Stimulated activated memory B cell treated with anti-CD40 and anti-IgM and Interleukin-4, amounts not matched to agents 10 μg/mL and 1 μg/mL and 100 μg/mL, for 72 hours (primary cell): Measurements from ENCODE around the gene INTS13.

ENCODE experiments used
- ATAC-seq: fragments of 150-1000 bp; cut with Tn5 transposase; 2 replicates; pipeline ENCODE4 v1.10.0; 2021
- H3K27ac Mint-ChIP-seq: one replicate; pipeline ENCODE4 v1.8.0; 2022; ENCODE audit warnings: mild to moderate bottlenecking, mixed read lengths
- H3K27me3 Mint-ChIP-seq: one replicate; pipeline ENCODE4 v1.8.0; 2022; ENCODE audit warnings: mixed read lengths
- H3K36me3 Mint-ChIP-seq: one replicate; pipeline ENCODE4 v1.8.0; 2022; ENCODE audit warnings: mixed read lengths
- H3K4me1 Mint-ChIP-seq: one replicate; pipeline ENCODE4 v1.8.0; 2022; ENCODE audit warnings: mixed read lengths
- H3K4me3 Mint-ChIP-seq: one replicate; pipeline ENCODE4 v1.8.0; 2022; ENCODE audit warnings: mild to moderate bottlenecking, moderate library complexity, mixed read lengths
- H3K9me3 Mint-ChIP-seq: one replicate; pipeline ENCODE4 v1.8.0; 2022; ENCODE audit warnings: mixed read lengths

Gene INTS13

DNA sequence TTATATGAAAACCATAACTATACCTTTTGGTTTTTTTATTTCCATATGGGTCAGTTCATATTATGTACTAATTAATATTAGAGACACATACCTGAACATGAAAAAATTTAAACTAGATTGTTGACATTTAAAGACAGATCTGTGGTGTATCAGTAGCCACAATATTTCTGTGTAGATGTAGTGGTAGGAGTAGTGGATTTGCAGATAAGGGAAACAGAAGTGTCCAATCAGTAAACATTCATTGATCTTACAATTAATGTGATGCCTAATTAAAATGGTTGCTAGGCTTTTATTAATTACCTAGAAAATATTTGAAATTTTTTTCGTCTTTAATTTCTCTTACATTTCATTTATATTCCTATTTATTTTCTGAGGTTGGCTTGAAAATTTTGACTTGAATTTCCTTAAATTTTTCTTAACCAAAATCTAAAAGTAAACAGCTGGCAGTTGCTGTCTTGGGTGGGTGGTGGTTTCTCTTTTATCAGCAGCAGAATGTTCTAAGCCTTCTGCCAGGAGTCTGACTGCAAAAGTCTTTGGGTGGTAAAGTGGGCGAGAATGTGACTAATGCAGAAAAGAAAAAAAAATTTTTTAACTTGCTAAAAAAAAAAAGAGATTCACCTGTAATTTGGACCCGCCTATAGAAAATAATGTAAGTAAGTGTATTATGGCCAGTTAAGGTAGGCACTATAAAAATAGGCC is 2.9 kb upstream of the INTS13 start:
- ATAC-seq, result no peak

DNA sequence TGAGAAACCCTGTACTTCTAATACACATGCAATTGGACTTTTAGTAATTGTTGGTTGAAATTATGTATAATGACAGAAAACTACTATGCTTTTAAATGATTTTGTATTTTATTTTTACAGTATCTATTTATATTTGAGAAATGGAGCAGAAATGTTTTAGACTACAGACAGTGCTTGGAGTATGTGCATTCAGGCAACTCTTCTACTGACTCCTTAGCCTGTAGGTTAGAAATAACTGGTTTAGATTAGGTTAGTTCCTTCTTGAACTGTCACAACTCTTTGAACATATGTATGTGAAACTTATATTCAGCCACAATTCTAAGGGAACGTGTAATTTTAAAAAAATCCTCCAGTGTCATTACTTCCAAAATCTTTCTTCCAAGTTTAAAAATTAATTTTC is 2.2 kb upstream of the INTS13 start:
- Mint-ChIP-seq H3K9me3 (no peaks in the 10 kb centered on the region), H3K36me3 (peaks cover 10% of the 10 kb centered on the region), H3K4me3 (peak overlapping the region; percentile 12), H3K27ac (peak overlapping the region; percentile 96), H3K4me1 (peaks cover 75% of the 10 kb centered on the region), H3K27me3 (no peaks in the 10 kb centered on the region)
- no peak for ATAC-seq

More for the DNA sequence above, 2.9 kb upstream of the INTS13 start:
- Mint-ChIP-seq H3K4me3 (peak overlapping the region; percentile 53), H3K27ac (peak overlapping the region; percentile 55), H3K4me1 (peaks cover 68% of the 10 kb centered on the region), H3K27me3 (no peaks in the 10 kb centered on the region), H3K9me3 (no peaks in the 10 kb centered on the region), H3K36me3 (peaks cover 14% of the 10 kb centered on the region)

DNA sequence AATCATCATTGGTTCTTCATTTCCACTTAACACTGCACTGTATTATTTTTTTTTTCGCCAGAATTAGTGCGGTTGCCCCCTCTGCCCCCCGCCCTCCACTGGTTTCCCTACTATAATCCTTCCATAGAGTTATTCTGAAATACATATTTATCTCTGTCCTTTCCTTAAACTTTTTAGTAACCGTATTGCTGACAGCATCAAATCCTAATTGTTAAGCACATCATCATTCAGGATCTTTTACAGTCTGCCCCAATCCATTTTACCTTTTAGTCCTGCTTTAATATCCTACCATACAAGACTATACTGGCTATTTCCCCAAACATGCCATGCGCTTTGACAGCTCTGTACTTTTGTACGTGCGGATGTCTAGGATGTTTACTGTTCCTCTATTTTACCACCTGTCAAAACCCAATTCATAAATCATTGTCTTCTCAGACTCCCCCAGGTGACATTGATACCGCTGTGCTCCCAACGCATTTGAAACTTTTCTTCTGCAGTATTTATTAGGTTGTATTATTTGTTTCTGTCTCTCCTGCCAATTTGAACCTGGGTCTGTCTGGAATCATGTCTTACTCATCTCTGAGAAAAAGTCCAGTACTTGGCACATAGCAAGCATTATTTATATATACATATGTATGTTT is 1.5 kb upstream of the INTS13 start:
- peak overlapping the region; percentile 96 for H3K27ac Mint-ChIP-seq
- H3K9me3 Mint-ChIP-seq, result no peaks in the 10 kb centered on the region
- peak overlapping the region; percentile 94 for H3K4me3 Mint-ChIP-seq
- peaks cover 82% of the 10 kb centered on the region for H3K4me1 Mint-ChIP-seq
- peaks cover 14% of the 10 kb centered on the region for H3K36me3 Mint-ChIP-seq
- H3K27me3 Mint-ChIP-seq, result no peaks in the 10 kb centered on the region
- ATAC-seq, result no peak

DNA sequence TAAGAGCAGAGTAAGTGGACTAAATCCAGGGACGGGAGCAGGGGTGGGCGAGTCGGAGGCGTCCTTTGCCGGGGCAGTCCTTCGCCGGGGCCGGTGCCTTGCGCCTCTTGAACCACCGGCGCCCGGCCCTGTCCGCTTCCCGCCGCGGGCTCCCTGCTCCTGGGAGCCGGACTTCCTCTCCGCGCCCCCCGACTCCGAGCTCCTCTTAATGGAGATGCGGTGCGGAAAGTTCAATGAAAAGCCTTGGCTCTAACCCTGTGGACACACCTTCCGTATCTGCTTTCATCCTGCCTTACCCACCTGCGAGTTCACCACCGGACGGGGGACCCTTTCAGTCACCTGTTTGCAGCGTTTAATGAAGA is 901 bp upstream of the INTS13 start:
- peaks cover 14% of the 10 kb centered on the region for H3K36me3 Mint-ChIP-seq

DNA sequence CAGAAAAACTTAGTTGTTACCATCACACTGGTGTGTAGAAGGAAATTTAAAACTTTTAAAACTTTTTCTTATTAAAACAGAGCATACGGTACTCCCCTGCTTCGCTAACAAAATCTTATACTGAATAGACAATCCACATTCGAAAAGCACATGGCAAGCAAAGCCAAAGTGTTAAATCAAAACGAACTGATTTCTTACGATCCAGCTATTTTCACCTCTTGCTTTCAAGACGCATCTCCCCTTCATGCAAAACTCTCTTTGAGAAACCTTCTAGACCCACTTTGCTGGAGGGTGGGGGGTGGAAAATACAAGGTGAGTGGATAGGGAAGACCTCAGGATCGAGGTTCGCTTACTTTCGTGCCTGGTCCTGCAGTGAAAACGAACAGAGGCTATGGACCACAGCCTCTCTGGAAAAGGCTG is 328 bp downstream of the INTS13 start:
- Mint-ChIP-seq H3K9me3 (no peaks in the 10 kb centered on the region), H3K27ac (peak overlapping the region; percentile 96), H3K36me3 (peaks cover 24% of the 10 kb centered on the region), H3K4me3 (peak overlapping the region; percentile 94), H3K4me1 (peaks cover 81% of the 10 kb centered on the region), H3K27me3 (no peaks in the 10 kb centered on the region)
- no peak for ATAC-seq

More for the DNA sequence above, 901 bp upstream of the INTS13 start:
- no peaks in the 10 kb centered on the region for H3K9me3 Mint-ChIP-seq
- H3K27me3 Mint-ChIP-seq, result no peaks in the 10 kb centered on the region
- H3K4me1 Mint-ChIP-seq, result peaks cover 81% of the 10 kb centered on the region
- peak; percentile 0 for ATAC-seq
- peak overlapping the region; percentile 94 for H3K4me3 Mint-ChIP-seq
- peak overlapping the region; percentile 96 for H3K27ac Mint-ChIP-seq

DNA sequence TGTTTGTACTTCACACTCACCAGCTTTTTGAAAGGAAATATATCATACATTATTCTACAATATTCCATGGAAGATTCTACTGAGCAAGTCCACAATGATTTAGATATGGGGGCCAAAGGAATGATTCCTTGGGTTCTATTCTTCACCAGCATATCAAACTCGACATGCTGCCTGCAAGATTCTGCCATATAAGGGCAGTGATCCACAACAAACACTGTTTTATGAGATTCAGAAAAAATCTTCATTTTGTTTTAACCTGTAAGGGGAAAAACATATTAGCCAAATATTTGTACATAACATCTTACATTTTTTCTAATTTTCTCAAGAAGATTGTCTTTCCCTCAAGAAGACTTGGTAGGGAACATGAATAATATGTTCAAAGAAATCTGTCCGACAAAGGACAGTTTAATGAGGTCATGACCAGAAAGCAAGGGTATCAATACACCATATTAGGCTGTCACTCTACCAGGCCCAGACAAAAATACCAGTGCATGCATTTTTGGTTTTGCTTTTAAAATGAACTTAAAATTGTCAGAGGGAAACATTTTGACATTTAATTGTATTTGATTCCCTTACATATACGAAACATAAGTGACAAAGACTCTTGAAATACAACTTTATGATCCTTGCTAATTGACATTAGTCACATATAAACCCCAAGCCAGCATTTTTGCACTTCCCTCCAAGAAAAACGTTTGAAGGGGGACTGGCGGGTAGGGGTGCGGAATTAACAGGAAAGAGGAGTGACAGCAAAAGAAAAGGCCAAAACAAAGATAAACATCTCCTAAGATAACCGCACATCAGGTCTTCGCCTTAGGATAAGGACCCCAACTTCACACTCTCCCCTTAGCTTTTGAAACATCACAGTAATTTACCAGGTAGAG is 980 bp downstream of the INTS13 start:
- no peaks in the 10 kb centered on the region for H3K9me3 Mint-ChIP-seq
- H3K4me1 Mint-ChIP-seq, result peaks cover 81% of the 10 kb centered on the region
- peak overlapping the region; percentile 96 for H3K27ac Mint-ChIP-seq
- ATAC-seq, result no peak
- peaks cover 31% of the 10 kb centered on the region for H3K36me3 Mint-ChIP-seq
- peak overlapping the region; percentile 94 for H3K4me3 Mint-ChIP-seq
- no peaks in the 10 kb centered on the region for H3K27me3 Mint-ChIP-seq

DNA sequence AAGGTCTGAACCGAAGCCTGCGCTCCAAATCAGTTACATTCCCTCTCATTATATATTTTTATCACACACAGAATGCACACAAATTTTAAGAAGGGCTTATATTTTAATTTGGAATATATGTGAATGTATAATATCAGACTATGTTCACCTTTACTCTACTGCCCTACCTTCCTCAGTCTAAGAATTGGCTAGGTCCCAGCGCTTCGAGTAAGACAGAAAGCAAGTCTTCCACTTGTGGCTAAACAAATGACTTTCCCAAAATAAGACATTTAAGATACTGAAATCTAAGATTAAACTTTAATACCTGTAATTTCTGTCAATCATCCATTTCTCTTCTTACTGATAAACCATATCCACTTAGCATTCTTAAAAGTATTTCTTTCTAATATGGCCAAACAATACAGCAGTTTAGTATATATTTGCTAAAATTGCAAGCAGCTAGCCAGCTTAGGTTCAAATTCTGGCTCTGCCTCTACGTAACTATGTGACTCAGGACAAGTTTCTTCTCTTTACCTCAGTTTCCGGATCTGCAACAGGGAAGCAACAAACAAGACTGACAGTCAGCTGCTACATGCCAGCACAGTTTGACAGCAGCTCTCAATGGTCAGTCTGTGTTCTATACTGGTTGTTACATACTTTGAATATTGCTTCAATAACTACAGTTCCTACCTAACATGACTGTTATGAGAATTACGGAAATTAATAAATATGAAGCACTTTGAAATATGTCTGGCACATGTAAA is 2.0 kb downstream of the INTS13 start:
- no peak for ATAC-seq
- Mint-ChIP-seq H3K4me3 (no peak overlapping the region), H3K27ac (no peak overlapping the region)

DNA sequence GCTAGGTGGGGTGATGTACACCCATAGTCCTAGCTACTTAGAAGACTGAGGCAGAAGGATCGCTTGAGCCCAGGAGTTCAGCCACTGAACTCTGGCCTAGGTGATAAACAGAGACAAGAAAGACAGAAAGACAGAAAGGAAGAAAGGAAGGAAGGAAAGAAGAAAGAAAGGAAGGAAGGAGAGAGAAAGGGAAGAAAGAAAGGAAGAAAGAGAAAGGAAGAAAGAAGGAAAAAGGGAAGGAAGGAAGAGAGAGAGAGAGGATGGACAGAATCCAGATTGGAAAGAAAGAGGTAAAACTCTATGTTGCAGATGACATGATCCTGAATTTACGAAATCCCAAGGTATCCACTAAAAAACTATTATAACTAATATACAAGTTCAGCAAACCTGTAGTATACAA is 8.2 kb downstream of the INTS13 start:
- ATAC-seq, result no peak
- Mint-ChIP-seq H3K27me3 (no peaks in the 10 kb centered on the region), H3K9me3 (no peaks in the 10 kb centered on the region), H3K4me3 (no peak overlapping the region), H3K36me3 (peaks cover 46% of the 10 kb centered on the region), H3K4me1 (peaks cover 35% of the 10 kb centered on the region), H3K27ac (no peak overlapping the region)

More for the DNA sequence above, 2.0 kb downstream of the INTS13 start:
- Mint-ChIP-seq H3K4me1 (peaks cover 73% of the 10 kb centered on the region), H3K9me3 (no peaks in the 10 kb centered on the region), H3K36me3 (peaks cover 35% of the 10 kb centered on the region), H3K27me3 (no peaks in the 10 kb centered on the region)

DNA sequence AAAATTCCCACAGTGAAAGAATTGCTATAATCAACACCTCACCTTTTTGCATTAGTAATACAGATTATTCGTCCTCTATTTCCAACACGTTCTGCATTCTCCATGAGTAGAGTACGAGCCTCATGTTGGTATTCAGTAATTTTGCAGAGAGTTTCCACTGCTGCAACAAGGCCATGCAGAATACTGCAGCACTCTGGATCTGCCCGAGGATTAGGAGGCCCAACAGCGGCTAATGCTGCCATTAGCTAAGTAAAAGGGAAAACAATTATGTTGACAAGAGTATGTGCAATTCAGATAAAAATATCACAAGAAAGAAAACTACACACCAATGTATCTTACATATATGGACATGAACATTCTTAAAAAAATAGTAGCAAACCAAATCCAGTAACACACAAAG is 9.1 kb downstream of the INTS13 start:
- ATAC-seq, result no peak

DNA sequence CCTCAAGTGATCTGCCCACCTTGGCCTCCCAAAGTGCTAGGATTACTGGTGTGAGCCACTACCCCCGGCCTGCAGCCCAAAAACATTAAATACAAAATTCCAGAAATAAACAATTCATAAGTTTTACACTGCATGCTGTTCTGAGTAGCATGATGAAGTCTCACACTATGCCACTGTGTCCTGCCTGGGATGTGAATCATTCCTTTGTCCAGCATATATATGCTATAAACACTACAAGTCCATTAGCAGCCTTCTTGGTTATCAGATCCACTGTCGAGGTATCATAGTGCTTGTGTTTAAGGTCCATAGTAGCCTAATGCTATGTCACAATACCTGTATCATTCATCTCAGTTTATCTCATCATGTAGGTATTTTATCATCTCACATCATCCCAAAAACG is 15.9 kb downstream of the INTS13 start:
- H3K36me3 Mint-ChIP-seq, result peaks cover 43% of the 10 kb centered on the region
- H3K4me1 Mint-ChIP-seq, result no peaks in the 10 kb centered on the region
- H3K27me3 Mint-ChIP-seq, result no peaks in the 10 kb centered on the region
- H3K9me3 Mint-ChIP-seq, result no peaks in the 10 kb centered on the region
- no peak overlapping the region for H3K27ac Mint-ChIP-seq
- no peak overlapping the region for H3K4me3 Mint-ChIP-seq
- ATAC-seq, result no peak

More for the DNA sequence above, 9.1 kb downstream of the INTS13 start:
- H3K27me3 Mint-ChIP-seq, result no peaks in the 10 kb centered on the region
- H3K36me3 Mint-ChIP-seq, result peaks cover 37% of the 10 kb centered on the region
- H3K27ac Mint-ChIP-seq, result no peak overlapping the region
- no peaks in the 10 kb centered on the region for H3K9me3 Mint-ChIP-seq
- H3K4me3 Mint-ChIP-seq, result no peak overlapping the region
- peaks cover 27% of the 10 kb centered on the region for H3K4me1 Mint-ChIP-seq

DNA sequence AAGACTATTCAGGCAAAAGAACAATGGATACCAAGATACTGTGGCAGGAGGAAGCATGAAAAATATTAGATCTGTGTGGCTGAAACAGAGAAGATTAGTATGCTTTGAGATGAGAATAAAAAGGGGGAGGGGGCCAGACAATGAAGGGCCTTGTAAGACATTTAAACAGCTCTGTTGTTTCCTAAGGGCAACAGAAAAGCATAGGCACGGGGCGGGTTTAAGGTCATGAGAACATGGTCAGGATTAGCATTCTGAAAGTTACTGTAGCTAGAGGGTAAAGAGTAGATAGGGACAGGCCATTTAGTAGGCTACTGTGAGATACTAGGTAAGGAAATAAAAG is 18.6 kb downstream of the INTS13 start:
- Mint-ChIP-seq H3K27me3 (no peaks in the 10 kb centered on the region), H3K9me3 (no peaks in the 10 kb centered on the region), H3K36me3 (peaks cover 57% of the 10 kb centered on the region), H3K27ac (peak overlapping the region; percentile 33), H3K4me3 (no peak overlapping the region), H3K4me1 (no peaks in the 10 kb centered on the region)
- no peak for ATAC-seq

DNA sequence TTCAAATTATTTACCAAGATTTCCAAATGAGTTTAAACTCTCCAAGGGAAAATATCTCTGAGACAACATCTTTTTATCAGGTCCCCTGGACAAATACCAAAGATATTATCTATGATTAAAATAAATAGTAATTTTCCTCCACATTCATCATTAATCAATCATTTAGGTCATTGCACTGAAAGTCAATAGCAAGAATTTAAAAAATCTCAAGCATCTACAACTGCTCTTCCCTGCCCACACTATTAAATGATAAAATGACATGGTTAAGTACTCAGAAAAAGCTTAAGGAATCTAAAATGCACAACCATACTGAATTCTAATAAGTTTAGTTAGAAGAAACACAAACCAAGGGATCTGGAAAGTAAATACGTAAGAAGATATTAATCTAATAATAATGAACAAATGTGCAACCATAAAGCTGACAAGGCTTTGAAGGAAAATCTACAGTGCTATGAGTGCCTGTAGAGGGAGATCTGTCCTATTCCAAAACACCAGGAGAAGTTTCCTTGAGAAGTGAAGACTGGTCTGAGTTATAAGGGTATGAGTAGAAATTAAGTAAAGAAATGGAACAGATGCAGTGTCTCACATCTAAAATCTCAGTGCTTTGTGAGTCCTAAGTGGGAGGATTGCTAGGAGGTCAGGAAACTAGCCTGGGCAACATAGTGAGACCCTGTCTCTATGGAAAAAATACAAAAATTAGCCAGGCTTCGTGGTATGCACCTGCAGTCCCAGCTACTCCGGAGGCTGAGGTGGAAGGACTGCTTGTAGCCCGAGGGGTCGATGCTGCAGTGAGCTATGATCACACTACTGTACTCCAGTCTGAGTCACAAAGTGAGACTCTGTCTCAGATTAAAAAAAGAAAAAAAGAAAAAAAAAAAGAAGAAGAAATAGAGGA is 19.2 kb downstream of the INTS13 start:
- H3K4me3 Mint-ChIP-seq, result no peak overlapping the region
- H3K27ac Mint-ChIP-seq, result peak overlapping the region; percentile 33
- H3K36me3 Mint-ChIP-seq, result peaks cover 59% of the 10 kb centered on the region
- H3K27me3 Mint-ChIP-seq, result no peaks in the 10 kb centered on the region
- H3K4me1 Mint-ChIP-seq, result no peaks in the 10 kb centered on the region
- ATAC-seq, result no peak
- H3K9me3 Mint-ChIP-seq, result no peaks in the 10 kb centered on the region

DNA sequence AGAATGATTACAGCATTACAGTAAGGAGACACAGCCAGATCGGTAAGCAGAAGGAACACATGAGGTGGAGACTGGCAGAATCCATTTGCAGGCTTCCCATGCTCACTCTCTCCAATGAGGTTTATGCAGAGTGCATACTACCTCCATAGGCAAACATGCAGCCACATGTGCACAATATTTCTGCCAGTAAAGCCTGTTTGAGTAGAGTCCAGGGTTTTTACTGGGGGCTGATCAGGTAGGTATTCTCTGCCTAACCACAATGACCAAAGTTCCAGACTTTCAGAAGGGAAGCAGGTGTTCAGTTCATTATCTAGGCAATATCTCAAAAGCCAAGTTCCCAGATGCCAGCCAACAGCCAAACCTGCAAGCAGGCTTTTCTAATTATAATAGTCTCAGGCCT is 31.1 kb downstream of the INTS13 start:
- H3K4me1 Mint-ChIP-seq, result no peaks in the 10 kb centered on the region
- ATAC-seq, result no peak
- no peak overlapping the region for H3K27ac Mint-ChIP-seq
- H3K27me3 Mint-ChIP-seq, result no peaks in the 10 kb centered on the region
- H3K36me3 Mint-ChIP-seq, result peaks cover 64% of the 10 kb centered on the region
- H3K4me3 Mint-ChIP-seq, result no peak overlapping the region
- H3K9me3 Mint-ChIP-seq, result peaks cover 5% of the 10 kb centered on the region

DNA sequence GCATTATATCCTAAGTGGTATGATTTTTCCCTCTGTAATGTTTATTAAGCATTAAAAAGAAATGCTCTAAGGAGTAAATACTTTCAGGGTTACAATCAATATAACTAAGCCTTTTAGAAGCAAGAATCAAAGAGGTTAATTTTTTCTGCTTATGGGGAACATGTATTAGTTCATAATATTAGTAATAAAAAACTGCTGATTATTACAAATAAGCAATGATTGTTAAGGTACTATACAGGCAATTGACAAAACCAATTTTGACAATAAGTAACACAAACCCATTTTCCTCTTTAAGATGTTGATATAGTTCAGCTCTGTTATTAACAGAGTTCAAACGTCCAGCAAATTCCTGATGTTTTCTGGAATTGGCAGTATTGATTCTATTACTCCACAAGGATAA is 31.8 kb downstream of the INTS13 start:
- no peak overlapping the region for H3K4me3 Mint-ChIP-seq
- peaks cover 65% of the 10 kb centered on the region for H3K36me3 Mint-ChIP-seq
- no peak for ATAC-seq

More for the DNA sequence above, 31.8 kb downstream of the INTS13 start:
- H3K4me1 Mint-ChIP-seq, result no peaks in the 10 kb centered on the region
- no peaks in the 10 kb centered on the region for H3K27me3 Mint-ChIP-seq
- no peak overlapping the region for H3K27ac Mint-ChIP-seq
- peaks cover 5% of the 10 kb centered on the region for H3K9me3 Mint-ChIP-seq
